Measurements from ENCODE around the gene TAF6.

TAF6 gene

DNA sequence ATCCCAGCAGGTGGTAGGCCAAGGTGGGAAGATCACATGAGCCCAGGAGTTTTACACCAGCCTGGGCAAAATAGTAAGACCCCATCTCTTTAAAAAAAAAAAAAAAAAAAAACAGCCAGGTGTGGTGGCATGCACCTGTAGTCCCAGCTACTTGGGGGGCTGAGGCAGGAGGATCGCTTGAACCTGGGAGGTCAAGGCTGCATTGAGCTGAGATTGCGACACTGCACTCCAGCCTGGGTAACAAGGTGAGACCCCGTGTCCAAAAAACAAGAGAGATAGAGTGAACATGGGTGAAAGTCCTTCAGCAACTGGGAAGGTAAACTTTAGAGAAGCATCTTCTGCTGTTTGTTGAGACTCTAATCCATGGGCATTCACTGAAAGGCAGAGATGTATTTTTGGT lies 23.3 kb upstream of the TAF6 start:
- H2AFZ ChIP-seq (ENCODE audit: low read depth, low read length, severe bottlenecking) = no peak overlapping the region
- no peak overlapping the region for H3K9ac ChIP-seq (ENCODE audit: low read length)
- H3K27ac ChIP-seq (ENCODE audit: low read depth, low read length) = no peak overlapping the region
- no peak overlapping the region for H3K4me3 ChIP-seq (ENCODE audit: insufficient read depth, low read length, poor library complexity, severe bottlenecking)
- no peaks in the 10 kb centered on the region for H3K9me3 ChIP-seq (ENCODE audit: insufficient read depth, low read length)
- H3K79me2 ChIP-seq (ENCODE audit: insufficient read depth, low read length) = no peaks in the 10 kb centered on the region
- no peaks in the 10 kb centered on the region for H3K9me2 ChIP-seq (replicated peaks; ENCODE audit: insufficient read depth, low read length)
- H3K4me2 ChIP-seq (ENCODE audit: low read depth, low read length, poor library complexity, severe bottlenecking) = no peak overlapping the region
- no peaks in the 10 kb centered on the region for H4K20me1 ChIP-seq (ENCODE audit: low read depth, low read length)
- peaks cover 14% of the 10 kb centered on the region for H3F3A ChIP-seq (ENCODE audit: insufficient read depth)
- TF ChIP-seq EZH2phosphoT487 (conservative IDR thresholded peaks at IDR 0.05; ENCODE audit: low read length) = no peak
- TF ChIP-seq, protein P1, sequence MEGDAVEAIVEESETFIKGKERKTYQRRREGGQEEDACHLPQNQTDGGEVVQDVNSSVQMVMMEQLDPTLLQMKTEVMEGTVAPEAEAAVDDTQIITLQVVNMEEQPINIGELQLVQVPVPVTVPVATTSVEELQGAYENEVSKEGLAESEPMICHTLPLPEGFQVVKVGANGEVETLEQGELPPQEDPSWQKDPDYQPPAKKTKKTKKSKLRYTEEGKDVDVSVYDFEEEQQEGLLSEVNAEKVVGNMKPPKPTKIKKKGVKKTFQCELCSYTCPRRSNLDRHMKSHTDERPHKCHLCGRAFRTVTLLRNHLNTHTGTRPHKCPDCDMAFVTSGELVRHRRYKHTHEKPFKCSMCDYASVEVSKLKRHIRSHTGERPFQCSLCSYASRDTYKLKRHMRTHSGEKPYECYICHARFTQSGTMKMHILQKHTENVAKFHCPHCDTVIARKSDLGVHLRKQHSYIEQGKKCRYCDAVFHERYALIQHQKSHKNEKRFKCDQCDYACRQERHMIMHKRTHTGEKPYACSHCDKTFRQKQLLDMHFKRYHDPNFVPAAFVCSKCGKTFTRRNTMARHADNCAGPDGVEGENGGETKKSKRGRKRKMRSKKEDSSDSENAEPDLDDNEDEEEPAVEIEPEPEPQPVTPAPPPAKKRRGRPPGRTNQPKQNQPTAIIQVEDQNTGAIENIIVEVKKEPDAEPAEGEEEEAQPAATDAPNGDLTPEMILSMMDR (IDR thresholded peaks at IDR 0.05; ENCODE audit: insufficient read depth, low read length, poor library complexity, severe bottlenecking) = no peak
- H3K27me3 ChIP-seq (ENCODE audit: low read length) = no peaks in the 10 kb centered on the region
- no peaks in the 10 kb centered on the region for H3K36me3 ChIP-seq (ENCODE audit: low read length)

- H2AFZ ChIP-seq (ENCODE audit: low read depth, low read length, severe bottlenecking) = no peak overlapping the region
- no peak overlapping the region for H3K9ac ChIP-seq (ENCODE audit: low read length)
- no peaks in the 10 kb centered on the region for H3K9me3 ChIP-seq (ENCODE audit: insufficient read depth, low read length)
- H3K4me3 ChIP-seq (ENCODE audit: insufficient read depth, low read length, poor library complexity, severe bottlenecking) = no peak overlapping the region
- H3K36me3 ChIP-seq (ENCODE audit: low read length) = no peaks in the 10 kb centered on the region
- H3K79me2 ChIP-seq (ENCODE audit: insufficient read depth, low read length) = no peaks in the 10 kb centered on the region
- H3K4me2 ChIP-seq (ENCODE audit: low read depth, low read length, poor library complexity, severe bottlenecking) = no peak overlapping the region
- no peaks in the 10 kb centered on the region for H3K9me2 ChIP-seq (replicated peaks; ENCODE audit: insufficient read depth, low read length)
- H4K20me1 ChIP-seq (ENCODE audit: low read depth, low read length) = no peaks in the 10 kb centered on the region
- TF ChIP-seq, protein P1 (IDR thresholded peaks at IDR 0.05; ENCODE audit: insufficient read depth, low read length, poor library complexity, severe bottlenecking) = no peak
- no peak for TF ChIP-seq EZH2phosphoT487 (conservative IDR thresholded peaks at IDR 0.05; ENCODE audit: low read length)
- no peaks in the 10 kb centered on the region for H3K27me3 ChIP-seq (ENCODE audit: low read length)
- H3K27ac ChIP-seq (ENCODE audit: low read depth, low read length) = no peak overlapping the region
- peaks cover 14% of the 10 kb centered on the region for H3F3A ChIP-seq (ENCODE audit: insufficient read depth)
These were observed 22.4 kb upstream of the TAF6 start for GRCh38 chr7:100141555-100141949.

GRCh38 chr7:100137851-100138760 lies 18.9 kb upstream of the TAF6 start:
- Histone ChIP-seq H2AFZ (ENCODE audit: low read depth, low read length, severe bottlenecking) (peak overlapping the region; percentile 83), H4K20me1 (ENCODE audit: low read depth, low read length) (no peaks in the 10 kb centered on the region), H3F3A (ENCODE audit: insufficient read depth) (peaks cover 12% of the 10 kb centered on the region)

More at GRCh38 chr7:100137851-100138760, 18.9 kb upstream of the TAF6 start:
- H3K4me2 ChIP-seq (ENCODE audit: low read depth, low read length, poor library complexity, severe bottlenecking) = peak overlapping the region; percentile 47
- peak overlapping the region; percentile 51 for H3K27ac ChIP-seq (ENCODE audit: low read depth, low read length)
- H3K9me2 ChIP-seq (replicated peaks; ENCODE audit: insufficient read depth, low read length) = no peaks in the 10 kb centered on the region
- H3K27me3 ChIP-seq (ENCODE audit: low read length) = no peaks in the 10 kb centered on the region
- TF ChIP-seq EZH2phosphoT487 (conservative IDR thresholded peaks at IDR 0.05; ENCODE audit: low read length) = no peak
- TF ChIP-seq, protein P1 (IDR thresholded peaks at IDR 0.05; ENCODE audit: insufficient read depth, low read length, poor library complexity, severe bottlenecking) = no peak
- peak overlapping the region; percentile 16 for H3K9ac ChIP-seq (ENCODE audit: low read length)
- no peak overlapping the region for H3K4me3 ChIP-seq (ENCODE audit: insufficient read depth, low read length, poor library complexity, severe bottlenecking)
- no peaks in the 10 kb centered on the region for H3K36me3 ChIP-seq (ENCODE audit: low read length)
- H3K79me2 ChIP-seq (ENCODE audit: insufficient read depth, low read length) = no peaks in the 10 kb centered on the region
- no peaks in the 10 kb centered on the region for H3K9me3 ChIP-seq (ENCODE audit: insufficient read depth, low read length)
